Kidney (tissue), 14 donors: ENCODE measurements around the gene NXPH4. TPM values are rescaled to one million over a fixed set of nuclear protein-coding genes. Genes with fewer than 3 reads are reported as not detected.

Experiments
- DNase-seq, 5 donors: peaks; one replicate each; pipeline ENCODE4 v3.0.0-alpha.2; 2013 to 2020
- FAIRE-seq: peaks from 2 replicates; lab custom pipeline; 2012; peaks lifted over from hg19 to GRCh38; lab: Jason Lieb, UNC
- H3K27ac ChIP-seq, 2 donors: one replicate each; pipeline ENCODE4 v1.7.0; 2013; ENCODE audit warnings: low read depth in 2 of 2, low read length in 2 of 2, inconsistent platforms in 1 of 2
- H3K27me3 ChIP-seq: one replicate; pipeline ENCODE4 v1.7.1; 2013; ENCODE audit warnings: low read length, inconsistent platforms; ENCODE audit not compliant: control insufficient read depth, insufficient read depth
- H3K36me3 ChIP-seq, 3 donors: one replicate each; pipeline versions ENCODE4 v1.7.0 to v1.7.1; 2013; ENCODE audit warnings: low read length in 3 of 3, control low read depth in 1 of 3, inconsistent platforms in 1 of 3; ENCODE audit not compliant: insufficient read depth in 3 of 3, control insufficient read depth in 2 of 3
- H3K4me1 ChIP-seq, 3 donors: one replicate each; pipeline versions ENCODE4 v1.7.0 to v1.7.1; 2013; ENCODE audit warnings: low read length in 3 of 3, inconsistent platforms in 1 of 3, low read depth in 1 of 3; ENCODE audit not compliant: control insufficient read depth in 2 of 3, insufficient read depth in 2 of 3
- H3K4me3 ChIP-seq, 3 donors: one replicate each; pipeline versions ENCODE4 v1.7.0 to v1.8.1; 2013; ENCODE audit warnings: low read length in 3 of 3, control low read depth in 1 of 3, inconsistent platforms in 1 of 3
- H3K9ac ChIP-seq, 3 donors: one replicate each; pipeline versions ENCODE4 v1.7.0 to v1.7.1; 2013; ENCODE audit warnings: low read length in 3 of 3, control low read depth in 1 of 3, inconsistent platforms in 1 of 3
- H3K9me3 ChIP-seq, 3 donors: one replicate each; pipeline versions ENCODE4 v1.7.0 to v1.7.1; 2013; ENCODE audit warnings: low read length in 3 of 3, control low read depth in 1 of 3, inconsistent platforms in 1 of 3; ENCODE audit not compliant: control insufficient read depth in 2 of 3, insufficient read depth in 1 of 3
- intact Hi-C: fragments of 100-400 bp; cut with DNase I; formaldehyde crosslinking; loops from one replicate; pipeline ENCODE4 v1.11.1; 2022
- polyA plus RNA-seq: library from polyadenylated mRNA; stranded (reverse); fragments of 350-450 nt; fragmentation: Illumina TruSeq; extraction: RNeasy Lipid Tissue Mini Kit (QIAGEN cat#74804); gene quantifications from one replicate; pipeline ENCODE4 v1.2.3, GENCODE V29; 2014; ENCODE audit warnings: low read depth, low replicate concordance; ENCODE audit not compliant: insufficient read depth
- total RNA-seq: library from RNA; stranded (reverse); fragmentation: NEBNext Ultra II Directional; extraction: Animal tissue kit (Norgen Biotek cat#: 25700); gene quantifications from one replicate; pipeline ENCODE4 v1.2.1, GENCODE V29; 2021
- TF ChIP-seq, protein P1 (sequence below): IDR thresholded peaks from 3 replicates; pipeline ENCODE4 v1.5.1; 2012; ENCODE audit warnings: mild to moderate bottlenecking, moderate library complexity, borderline replicate concordance; ENCODE audit not compliant: insufficient read depth; ENCODE audit errors: extremely low read depth
- donor health status: control.
- donor health status: control.
- donor health status: control.
- donor health status: control.
- donor health status: control.
- donor health status: DM: yes; HTN: yes; CAD: no.
- donor health status: Normal renal cell carcinoma (clear cell type).

The NXPH4 gene
- total and polyA plus RNA-seq, 2 donors from 2014 or later: 0.16 to 0.71 TPM

DNA sequence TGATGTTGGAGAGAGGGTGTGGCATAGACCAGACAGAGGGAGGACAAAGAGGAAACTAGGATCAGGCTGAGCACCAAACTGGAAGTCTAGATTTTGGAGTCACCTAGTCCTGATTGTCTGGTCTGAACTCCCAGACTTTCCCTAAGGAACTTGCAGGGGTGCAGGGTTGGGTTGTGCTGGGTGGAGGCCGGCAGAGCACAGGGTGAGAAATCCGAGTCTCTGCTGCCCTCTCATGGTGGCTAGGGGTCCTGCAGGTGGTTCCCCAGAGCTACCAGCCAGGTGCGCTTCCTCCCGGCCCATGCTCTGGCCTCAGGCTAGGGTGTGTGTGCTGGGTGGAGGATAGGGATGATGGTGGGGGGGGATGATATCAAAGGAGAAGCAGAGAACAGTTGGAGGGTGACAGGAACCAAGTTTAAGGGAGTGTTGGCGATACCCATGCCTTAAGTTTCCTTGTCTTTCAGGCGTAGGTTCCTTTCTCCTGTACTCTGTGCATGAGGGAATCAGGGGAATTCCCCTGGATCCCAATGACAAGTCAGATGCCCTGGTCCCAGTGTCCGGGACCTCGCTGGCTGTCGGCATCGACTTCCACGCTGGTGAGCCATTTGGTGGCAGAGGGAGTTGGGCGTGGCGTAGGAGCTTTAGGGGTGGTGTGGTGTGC is 33.5 kb upstream of the NXPH4 start:
- no peaks in the 10 kb centered on the region for H3K4me1 ChIP-seq
- no peak overlapping the region for H3K27ac ChIP-seq
- no peak overlapping the region for H3K9ac ChIP-seq
- H3K36me3 ChIP-seq: peaks cover 0 to 35% (median 4%) of the 10 kb centered on the region in 3 donors
- DNase-seq (peak; percentile 80 to 90 (median 83)), FAIRE-seq (no peak)
- H3K9me3 ChIP-seq: no peaks in the 10 kb centered on the region
- no peak overlapping the region for H3K4me3 ChIP-seq
- TF ChIP-seq, protein P1, sequence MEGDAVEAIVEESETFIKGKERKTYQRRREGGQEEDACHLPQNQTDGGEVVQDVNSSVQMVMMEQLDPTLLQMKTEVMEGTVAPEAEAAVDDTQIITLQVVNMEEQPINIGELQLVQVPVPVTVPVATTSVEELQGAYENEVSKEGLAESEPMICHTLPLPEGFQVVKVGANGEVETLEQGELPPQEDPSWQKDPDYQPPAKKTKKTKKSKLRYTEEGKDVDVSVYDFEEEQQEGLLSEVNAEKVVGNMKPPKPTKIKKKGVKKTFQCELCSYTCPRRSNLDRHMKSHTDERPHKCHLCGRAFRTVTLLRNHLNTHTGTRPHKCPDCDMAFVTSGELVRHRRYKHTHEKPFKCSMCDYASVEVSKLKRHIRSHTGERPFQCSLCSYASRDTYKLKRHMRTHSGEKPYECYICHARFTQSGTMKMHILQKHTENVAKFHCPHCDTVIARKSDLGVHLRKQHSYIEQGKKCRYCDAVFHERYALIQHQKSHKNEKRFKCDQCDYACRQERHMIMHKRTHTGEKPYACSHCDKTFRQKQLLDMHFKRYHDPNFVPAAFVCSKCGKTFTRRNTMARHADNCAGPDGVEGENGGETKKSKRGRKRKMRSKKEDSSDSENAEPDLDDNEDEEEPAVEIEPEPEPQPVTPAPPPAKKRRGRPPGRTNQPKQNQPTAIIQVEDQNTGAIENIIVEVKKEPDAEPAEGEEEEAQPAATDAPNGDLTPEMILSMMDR: peak; percentile 86
- intact Hi-C loops: no loop called here
- H3K27me3 ChIP-seq: no peaks in the 10 kb centered on the region

- Histone ChIP-seq H3K4me1 (no peaks in the 10 kb centered on the region), H3K4me3 (no peak overlapping the region), H3K9me3 (no peaks in the 10 kb centered on the region), H3K9ac (no peak overlapping the region), H3K36me3 (peaks cover 4 to 36% (median 4%) of the 10 kb centered on the region in 3 donors), H3K27ac (no peak overlapping the region), H3K27me3 (no peaks in the 10 kb centered on the region)
- DNase-seq (no peak), FAIRE-seq (no peak)
- intact Hi-C loops: no loop called here
- TF ChIP-seq, protein P1: no peak
These were observed 32.5 kb upstream of the NXPH4 start for GRCh38 chr12:57183939-57184725.

DNA sequence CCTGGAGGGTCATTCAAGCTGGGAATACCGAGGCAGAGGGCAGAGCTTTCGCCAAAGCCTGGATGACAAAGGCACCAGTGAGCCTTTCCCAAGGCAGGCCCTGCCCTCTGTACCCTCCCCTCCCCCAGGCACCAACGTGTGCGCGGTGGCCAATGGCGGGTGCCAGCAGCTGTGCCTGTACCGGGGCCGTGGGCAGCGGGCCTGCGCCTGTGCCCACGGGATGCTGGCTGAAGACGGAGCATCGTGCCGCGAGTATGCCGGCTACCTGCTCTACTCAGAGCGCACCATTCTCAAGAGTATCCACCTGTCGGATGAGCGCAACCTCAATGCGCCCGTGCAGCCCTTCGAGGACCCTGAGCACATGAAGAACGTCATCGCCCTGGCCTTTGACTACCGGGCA is 31.2 kb upstream of the NXPH4 start:
- Histone ChIP-seq H3K27me3 (no peaks in the 10 kb centered on the region), H3K4me1 (no peaks in the 10 kb centered on the region), H3K9ac (no peak overlapping the region), H3K4me3 (no peak overlapping the region), H3K9me3 (no peaks in the 10 kb centered on the region), H3K36me3 (peaks cover 4 to 31% (median 4%) of the 10 kb centered on the region in 3 donors), H3K27ac (no peak overlapping the region)
- TF ChIP-seq, protein P1: no peak
- no peak for FAIRE-seq
- DNase-seq: no peak
- intact Hi-C loops: no loop called here
